Prostate gland (tissue), 2 donors: ENCODE measurements around the gene NDP.

Experiments used
- POLR2A ChIP-seq: fragments of 450-650 bp; IDR thresholded peaks from one replicate; pipeline ENCODE4 v1.6.1; 2016; ENCODE audit warnings: antibody characterized with exemption, mild to moderate bottlenecking
- POLR2AphosphoS5 ChIP-seq: sonication (generic); formaldehyde crosslinking; IDR thresholded peaks from one replicate; pipeline ENCODE4 v1.6.1; 2017; ENCODE audit warnings: antibody characterized with exemption
- TF ChIP-seq, protein P1 (sequence below), 4 experiments: fragments of 200-600 bp in 2 of 4; fragments of 450-650 bp in 2 of 4; sonication (generic) in 2 of 4; IDR thresholded peaks; 1 replicate in 3 of 4; 2 replicates in 1 of 4; pipeline ENCODE4 v1.5.1; 2016 to 2019; ENCODE audit warnings: antibody characterized with exemption in 4 of 4, mild to moderate bottlenecking in 2 of 4, moderate library complexity in 2 of 4

DNA sequence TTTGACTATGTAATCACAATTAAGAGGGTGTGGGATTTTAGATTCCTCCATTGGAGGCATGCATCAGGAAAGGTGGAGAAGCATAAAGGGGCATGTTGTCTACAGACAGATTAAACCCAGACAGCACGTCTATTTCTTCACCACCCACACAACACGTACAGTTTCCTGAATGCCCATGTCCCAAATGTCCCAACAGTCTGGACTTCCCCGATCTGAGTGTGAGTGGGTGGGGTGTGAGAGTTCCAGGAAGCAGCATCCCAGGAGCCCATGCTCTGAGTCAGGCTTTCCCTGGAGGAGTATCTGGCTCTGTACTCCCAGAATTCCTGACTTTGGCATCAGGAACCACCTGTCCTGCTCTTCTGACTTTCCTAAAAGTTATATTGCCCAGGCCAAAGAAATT, 30.8 kb upstream of the NDP start:
- TF ChIP-seq, protein P1, sequence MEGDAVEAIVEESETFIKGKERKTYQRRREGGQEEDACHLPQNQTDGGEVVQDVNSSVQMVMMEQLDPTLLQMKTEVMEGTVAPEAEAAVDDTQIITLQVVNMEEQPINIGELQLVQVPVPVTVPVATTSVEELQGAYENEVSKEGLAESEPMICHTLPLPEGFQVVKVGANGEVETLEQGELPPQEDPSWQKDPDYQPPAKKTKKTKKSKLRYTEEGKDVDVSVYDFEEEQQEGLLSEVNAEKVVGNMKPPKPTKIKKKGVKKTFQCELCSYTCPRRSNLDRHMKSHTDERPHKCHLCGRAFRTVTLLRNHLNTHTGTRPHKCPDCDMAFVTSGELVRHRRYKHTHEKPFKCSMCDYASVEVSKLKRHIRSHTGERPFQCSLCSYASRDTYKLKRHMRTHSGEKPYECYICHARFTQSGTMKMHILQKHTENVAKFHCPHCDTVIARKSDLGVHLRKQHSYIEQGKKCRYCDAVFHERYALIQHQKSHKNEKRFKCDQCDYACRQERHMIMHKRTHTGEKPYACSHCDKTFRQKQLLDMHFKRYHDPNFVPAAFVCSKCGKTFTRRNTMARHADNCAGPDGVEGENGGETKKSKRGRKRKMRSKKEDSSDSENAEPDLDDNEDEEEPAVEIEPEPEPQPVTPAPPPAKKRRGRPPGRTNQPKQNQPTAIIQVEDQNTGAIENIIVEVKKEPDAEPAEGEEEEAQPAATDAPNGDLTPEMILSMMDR (IDR thresholded peaks at IDR 0.05): no peak
- TF ChIP-seq POLR2A (no peak), POLR2AphosphoS5 (no peak)
